Measurements from ENCODE around the gene PSMG3.

DNA sequence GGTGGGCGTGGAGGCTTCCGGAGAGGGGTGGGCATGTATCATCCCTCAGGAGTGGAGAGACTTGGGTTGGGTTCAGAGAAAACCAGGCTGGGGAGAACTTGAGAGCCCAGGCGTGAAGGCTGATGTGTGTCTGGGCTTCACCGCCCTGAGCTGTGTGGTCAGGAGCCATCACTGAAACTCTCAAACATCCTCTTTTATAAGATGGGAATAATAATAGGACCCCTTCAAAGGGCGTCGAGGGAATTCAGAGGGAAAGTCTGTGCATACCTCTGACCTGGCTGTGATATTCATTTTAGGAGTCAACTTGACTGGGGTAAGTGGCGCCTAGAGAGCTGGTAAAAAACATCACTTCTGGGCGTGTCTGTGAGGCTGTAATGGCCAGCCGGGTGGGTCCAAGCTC, 21.1 kb upstream of the PSMG3 start:
- TF ChIP-seq, protein P1, sequence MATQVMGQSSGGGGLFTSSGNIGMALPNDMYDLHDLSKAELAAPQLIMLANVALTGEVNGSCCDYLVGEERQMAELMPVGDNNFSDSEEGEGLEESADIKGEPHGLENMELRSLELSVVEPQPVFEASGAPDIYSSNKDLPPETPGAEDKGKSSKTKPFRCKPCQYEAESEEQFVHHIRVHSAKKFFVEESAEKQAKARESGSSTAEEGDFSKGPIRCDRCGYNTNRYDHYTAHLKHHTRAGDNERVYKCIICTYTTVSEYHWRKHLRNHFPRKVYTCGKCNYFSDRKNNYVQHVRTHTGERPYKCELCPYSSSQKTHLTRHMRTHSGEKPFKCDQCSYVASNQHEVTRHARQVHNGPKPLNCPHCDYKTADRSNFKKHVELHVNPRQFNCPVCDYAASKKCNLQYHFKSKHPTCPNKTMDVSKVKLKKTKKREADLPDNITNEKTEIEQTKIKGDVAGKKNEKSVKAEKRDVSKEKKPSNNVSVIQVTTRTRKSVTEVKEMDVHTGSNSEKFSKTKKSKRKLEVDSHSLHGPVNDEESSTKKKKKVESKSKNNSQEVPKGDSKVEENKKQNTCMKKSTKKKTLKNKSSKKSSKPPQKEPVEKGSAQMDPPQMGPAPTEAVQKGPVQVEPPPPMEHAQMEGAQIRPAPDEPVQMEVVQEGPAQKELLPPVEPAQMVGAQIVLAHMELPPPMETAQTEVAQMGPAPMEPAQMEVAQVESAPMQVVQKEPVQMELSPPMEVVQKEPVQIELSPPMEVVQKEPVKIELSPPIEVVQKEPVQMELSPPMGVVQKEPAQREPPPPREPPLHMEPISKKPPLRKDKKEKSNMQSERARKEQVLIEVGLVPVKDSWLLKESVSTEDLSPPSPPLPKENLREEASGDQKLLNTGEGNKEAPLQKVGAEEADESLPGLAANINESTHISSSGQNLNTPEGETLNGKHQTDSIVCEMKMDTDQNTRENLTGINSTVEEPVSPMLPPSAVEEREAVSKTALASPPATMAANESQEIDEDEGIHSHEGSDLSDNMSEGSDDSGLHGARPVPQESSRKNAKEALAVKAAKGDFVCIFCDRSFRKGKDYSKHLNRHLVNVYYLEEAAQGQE (IDR thresholded peaks at IDR 0.05; ENCODE audit: insufficient read depth in 1 of 2, low read depth in 2 of 2, low read length in 2 of 2), result no peak
- TF ChIP-seq TAF1 (IDR thresholded peaks at IDR 0.05; ENCODE audit: borderline replicate concordance, insufficient read depth, low read length), result no peak
